Posterior vena cava (tissue), 2 donors: ENCODE results near the gene CD48. TPM values are rescaled to one million over a fixed set of nuclear protein-coding genes. Genes with fewer than 3 reads are reported as not detected.
"Not testable (repeated sequence)": the region's sequence is repeated elsewhere in the genome, so short reads cannot be mapped to it uniquely, and the experiment has no call there.

ENCODE experiments used
- DNase-seq: peaks from one replicate; pipeline ENCODE4 v3.0.0-alpha.2; 2020; ENCODE audit warnings: low spot score
- intact Hi-C, 2 donors: fragments of 100-400 bp; cut with DNase I; formaldehyde crosslinking; loops; one replicate each; pipeline versions ENCODE4 v1.14.1 to v1.14.2; 2022 to 2023
- total RNA-seq, 2 donors: library from RNA; stranded (reverse); fragmentation: NEBNext Ultra II Directional; extraction: Animal tissue kit (Norgen Biotek cat#: 25700); gene quantifications; one replicate each; pipeline ENCODE4 v1.2.1, GENCODE V29; 2021
- donor health status: DM: yes; HTN: yes; CAD: no.
- donor health status: DM: yes; HTN: yes; CAD: no.

Gene CD48
- total RNA-seq, 2 donors from 2014 or later, result 3.3 to 5.6 TPM

DNA sequence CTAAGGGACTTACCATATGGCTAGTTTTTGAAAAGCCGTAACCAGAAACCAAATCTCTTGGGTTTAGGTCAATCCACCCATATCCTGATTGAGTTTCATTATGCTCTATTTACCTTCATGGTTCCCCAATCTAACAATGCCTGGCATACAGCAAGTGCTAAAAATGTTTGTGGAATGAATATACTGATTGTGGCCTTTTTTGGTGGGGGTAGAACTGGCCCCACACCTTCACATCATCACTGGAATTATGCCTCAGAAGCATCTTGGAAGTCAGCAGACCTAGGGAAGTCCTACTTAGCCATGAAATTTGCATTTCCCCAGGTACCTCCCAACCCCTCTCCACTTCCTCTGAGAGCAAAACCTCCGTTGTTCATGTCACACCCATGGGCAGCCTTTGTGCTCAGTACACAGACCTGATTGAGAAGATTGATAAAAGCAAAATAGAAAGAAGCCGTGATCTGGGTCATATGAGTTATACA, 47.0 kb downstream of the CD48 start:
- intact Hi-C loops, result no loop called here

GRCh38 chr1:160662910-160663309, 48.7 kb downstream of the CD48 start:
- no peak for DNase-seq
- intact Hi-C loops, result no loop called here

More for the DNA sequence above, 47.0 kb downstream of the CD48 start:
- no peak for DNase-seq

DNA sequence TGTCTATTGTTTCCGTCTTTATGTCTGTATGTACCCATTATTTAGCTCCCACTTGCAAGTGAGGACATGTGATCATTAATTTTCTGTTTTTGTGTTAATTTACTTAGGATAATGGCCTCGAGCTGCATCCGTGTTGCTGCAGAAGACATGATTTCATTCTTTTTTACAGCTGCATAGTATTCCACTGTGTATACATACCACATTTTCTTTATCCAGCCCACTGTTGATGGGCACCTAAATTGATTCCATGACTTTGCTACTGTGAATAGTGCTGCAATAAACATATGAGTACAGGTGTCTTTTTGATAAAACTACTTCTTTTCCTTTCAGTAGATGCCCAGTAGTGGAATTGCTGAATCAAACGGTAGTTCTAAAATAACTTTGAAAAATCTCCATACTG, 52.1 kb downstream of the CD48 start:
- DNase-seq, result no peak
- intact Hi-C loops, result no loop called here

GRCh38 chr1:160658814-160659193, 52.8 kb downstream of the CD48 start:
- no peak for DNase-seq
- intact Hi-C loops, result no loop called here

GRCh38 chr1:160658162-160658813, 53.3 kb downstream of the CD48 start:
- intact Hi-C loops, result no loop called here
- no peak for DNase-seq

GRCh38 chr1:160657250-160657781, 54.3 kb downstream of the CD48 start:
- intact Hi-C loops, result no loop called here
- no peak for DNase-seq

DNA sequence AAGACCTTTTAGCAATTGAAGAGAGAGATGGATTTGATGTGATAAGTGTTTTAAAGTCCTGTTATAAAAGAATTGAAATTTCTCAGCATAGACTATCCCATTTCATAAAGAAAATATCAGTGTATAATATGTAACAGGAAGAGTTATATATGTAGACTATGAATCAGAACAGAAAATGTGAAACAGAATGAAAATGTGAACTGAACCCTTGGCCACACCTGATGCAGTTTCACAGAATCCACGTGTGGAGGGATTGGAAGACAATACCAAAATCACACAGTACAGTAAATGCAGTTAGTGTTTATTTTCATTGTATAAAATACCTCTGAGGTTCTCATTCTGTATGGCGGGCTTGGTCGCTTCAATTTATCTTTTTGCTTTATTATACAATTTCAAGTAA, 54.9 kb downstream of the CD48 start:
- intact Hi-C loops, result no loop called here
- DNase-seq, result no peak

GRCh38 chr1:160653620-160654016, 58.0 kb downstream of the CD48 start:
- intact Hi-C loops, result no loop called here
- no peak for DNase-seq

- intact Hi-C loops, result no loop called here
- no peak for DNase-seq
Measured at GRCh38 chr1:160652924-160653619, 58.5 kb downstream of the CD48 start.

- DNase-seq, intact Hi-C loops: not testable (repeated sequence)
Measured at GRCh38 chr1:160652065-160652641, 59.5 kb downstream of the CD48 start.

GRCh38 chr1:160651433-160652064, 60.1 kb downstream of the CD48 start:
- intact Hi-C loops, result no loop called here

GRCh38 chr1:160647329-160647720, 64.3 kb downstream of the CD48 start:
- intact Hi-C loops, result no loop called here
- DNase-seq, result no peak

More at GRCh38 chr1:160651433-160652064, 60.1 kb downstream of the CD48 start:
- DNase-seq, result no peak

DNA sequence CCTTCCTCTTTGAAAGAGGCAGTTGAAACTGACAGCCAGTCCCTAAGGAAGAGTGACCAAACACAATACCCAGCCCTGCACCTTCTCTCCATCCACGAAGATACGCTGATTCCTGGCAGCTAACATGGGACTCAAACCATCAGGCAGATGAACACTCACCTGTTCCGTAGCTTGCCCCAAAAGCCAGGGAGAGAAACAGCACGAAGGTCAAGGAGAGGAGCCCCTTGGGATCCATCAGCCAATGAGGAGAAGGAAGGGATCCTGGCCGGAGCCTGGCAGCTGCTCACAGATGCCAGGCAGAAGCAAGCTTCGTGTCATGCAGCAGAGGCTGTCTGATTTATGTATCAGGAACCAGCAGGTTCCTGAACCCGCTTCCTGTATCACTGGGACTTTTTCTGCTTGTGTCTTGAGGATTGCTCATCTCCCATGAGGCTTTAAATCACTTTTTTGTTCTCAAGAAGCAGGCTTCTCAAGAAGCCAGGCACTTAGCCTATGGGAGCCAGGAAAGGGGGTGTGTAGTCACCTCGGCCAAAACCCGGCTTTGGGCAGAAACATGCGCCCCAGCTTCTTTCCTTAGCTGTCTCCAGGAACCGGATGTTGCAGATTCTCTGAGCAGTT, 64.8 kb downstream of the CD48 start, which contains the start of gene SLAMF1:
Gene SLAMF1 (minus strand): TSS at position 334 of the 618 bp plus-strand sequence. CDS start 99 bp downstream, at position 235.
- DNase-seq, result no peak

DNA sequence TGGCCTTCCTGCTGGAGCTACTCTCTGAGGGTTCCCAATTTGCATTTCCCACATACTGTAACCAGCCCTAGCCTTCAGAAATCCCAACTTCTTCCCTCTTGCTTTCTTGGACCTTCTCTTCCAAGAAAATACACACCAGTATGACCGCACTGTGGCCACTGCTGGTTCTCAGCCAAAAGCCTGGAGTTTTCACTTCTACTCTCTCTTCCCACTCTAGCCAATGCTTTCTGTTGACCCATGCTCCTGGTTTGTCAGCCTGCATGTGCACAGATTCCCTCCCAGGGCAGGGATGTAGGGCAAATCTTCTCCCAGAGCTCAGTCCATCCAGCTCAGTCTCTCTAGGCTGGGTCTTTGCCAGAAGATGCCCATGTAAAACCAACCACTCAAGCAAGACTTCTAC, 65.4 kb downstream of the CD48 start:
- DNase-seq, result no peak
- intact Hi-C loops, result no loop called here

More for the DNA sequence above, 64.8 kb downstream of the CD48 start, which contains the start of gene SLAMF1:
- intact Hi-C loops, result no loop called here

DNA sequence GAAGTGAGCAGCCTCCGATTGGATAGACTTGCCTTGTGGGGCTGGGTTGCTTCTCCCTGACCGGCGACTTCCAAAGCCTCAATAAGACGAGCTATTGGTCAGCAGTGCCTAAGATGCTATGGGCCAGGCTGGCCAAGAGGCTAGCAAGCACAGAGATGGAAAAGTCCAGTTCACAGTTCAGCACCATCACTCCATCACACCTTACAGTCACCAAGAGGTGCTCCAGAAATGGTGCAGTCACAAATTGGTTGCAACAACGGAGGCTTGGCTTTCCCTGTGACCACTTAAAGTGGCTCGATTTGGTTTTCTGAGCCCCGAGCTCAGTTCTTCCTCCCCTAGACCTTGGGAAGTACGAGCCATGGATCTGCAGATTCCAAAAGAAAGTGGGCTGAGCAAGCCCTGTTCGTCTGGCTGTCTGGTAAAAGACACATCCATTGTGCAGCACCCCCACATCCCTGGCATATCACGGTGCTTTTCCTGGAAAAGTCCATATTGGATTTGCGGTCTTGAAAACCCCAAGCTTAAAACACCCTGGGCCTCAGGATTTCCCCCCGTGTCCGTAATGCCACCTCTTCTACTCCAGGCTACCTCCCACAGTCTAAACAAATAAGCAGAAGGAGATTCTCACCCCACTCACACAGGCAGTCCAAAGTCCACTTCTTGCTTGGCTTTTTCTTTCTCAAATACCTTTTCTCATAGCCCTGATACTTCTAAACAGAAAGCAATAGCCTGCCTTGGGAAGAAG, 66.1 kb downstream of the CD48 start:
- DNase-seq, result no peak
- intact Hi-C loops, result no loop called here

- intact Hi-C loops, result no loop called here
- no peak for DNase-seq
Measured at GRCh38 chr1:160644399-160644798, 67.2 kb downstream of the CD48 start.

- DNase-seq, result no peak
- intact Hi-C loops, result no loop called here
Measured at GRCh38 chr1:160643138-160643537, 68.5 kb downstream of the CD48 start.

GRCh38 chr1:160642281-160642644, 69.4 kb downstream of the CD48 start:
- no peak for DNase-seq
- intact Hi-C loops, result no loop called here
